OCI-LY7 (cell line): Measurements from ENCODE around the gene ORAI1. TPM values are rescaled to one million over a fixed set of nuclear protein-coding genes. Genes with fewer than 3 reads are reported as not detected.

Experiments used
- BruUV-seq: library from RNA; stranded (reverse); fragments of 400-500 nt; replicated peaks from 2 replicates; lab custom pipeline; 2021; lab: Mats Ljungman, UMichigan
- CTCF ChIA-PET: fragments of 300-600 bp; sonication (Branson Sonifier 250); formaldehyde crosslinking; loops from one replicate; lab custom pipeline; 2022; ENCODE audit warnings: antibody characterized with exemption; ENCODE audit not compliant: unreplicated experiment; lab: Charles Lee
- POLR2A ChIA-PET: fragments of 300-600 bp; sonication (Branson Sonifier 250); formaldehyde crosslinking; loops from one replicate; lab custom pipeline; 2022; ENCODE audit warnings: antibody characterized with exemption; lab: Charles Lee
- DNase-seq: peaks from one replicate; pipeline ENCODE4 v3.0.0-alpha.2; 2015; ENCODE audit warnings: low spot score
- H2AFZ ChIP-seq: fragments of 200-600 bp; sonication (generic), shearing (Covaris generic); 2 replicates; pipeline ENCODE4 v1.6.1; 2014; ENCODE audit warnings: mild to moderate bottlenecking, antibody characterized with exemption, low read length, moderate library complexity
- H3K27ac ChIP-seq: fragments of 200-600 bp; sonication (generic); 2 replicates; pipeline ENCODE4 v1.5.1; 2014; ENCODE audit warnings: mixed run types, low read depth, mild to moderate bottlenecking, moderate library complexity, low read length, inconsistent platforms; ENCODE audit not compliant: poor library complexity, severe bottlenecking
- H3K36me3 ChIP-seq: fragments of 200-600 bp; sonication (generic); 2 replicates; pipeline ENCODE4 v1.6.1; 2014; ENCODE audit warnings: mild to moderate bottlenecking, antibody characterized with exemption, low read length, moderate library complexity, mixed read lengths; ENCODE audit not compliant: insufficient read depth
- H3K4me1 ChIP-seq: fragments of 200-600 bp; sonication (generic); 2 replicates; pipeline ENCODE4 v1.5.1; 2014; ENCODE audit warnings: mild to moderate bottlenecking, low read length; ENCODE audit not compliant: insufficient read depth, poor library complexity, severe bottlenecking
- H3K4me2 ChIP-seq: fragments of 200-600 bp; sonication (generic); 2 replicates; pipeline ENCODE4 v1.6.1; 2014; ENCODE audit warnings: mild to moderate bottlenecking, low read length
- H3K4me3 ChIP-seq: fragments of 200-600 bp; sonication (generic); 2 replicates; pipeline ENCODE4 v1.5.1; 2014; ENCODE audit warnings: mild to moderate bottlenecking, low read depth, low read length; ENCODE audit not compliant: poor library complexity, severe bottlenecking
- H3K79me2 ChIP-seq: fragments of 200-600 bp; sonication (generic); 2 replicates; pipeline ENCODE4 v1.6.1; 2016; ENCODE audit warnings: low read depth, mild to moderate bottlenecking, low read length, moderate library complexity, mixed read lengths; ENCODE audit not compliant: insufficient read depth
- H3K9me2 ChIP-seq: fragments of 200-600 bp; sonication (generic); 2 replicates; pipeline ENCODE4 v1.6.1; 2016; ENCODE audit warnings: mild to moderate bottlenecking, low read length, mixed read lengths; ENCODE audit not compliant: insufficient read depth
- H3K9me3 ChIP-seq: fragments of 200-600 bp; sonication (generic); 2 replicates; pipeline ENCODE4 v1.6.1; 2014; ENCODE audit warnings: mild to moderate bottlenecking, mixed run types, low read length, mixed read lengths
- H4K20me1 ChIP-seq: fragments of 200-600 bp; sonication (generic); 2 replicates; pipeline ENCODE4 v1.6.1; 2014; ENCODE audit warnings: mild to moderate bottlenecking, antibody characterized with exemption, low read length, moderate library complexity, mixed read lengths; ENCODE audit not compliant: insufficient read depth
- EZH2phosphoT487 ChIP-seq: fragments of 200-600 bp; sonication (generic); IDR thresholded peaks from 2 replicates; pipeline ENCODE4 v1.6.1; 2018; ENCODE audit warnings: low read depth, borderline replicate concordance, mild to moderate bottlenecking, mixed run types, antibody characterized with exemption, low read length, moderate library complexity, mixed read lengths
- intact Hi-C: fragments of 100-400 bp; cut with micrococcal nuclease; formaldehyde crosslinking; loops from one replicate; pipeline ENCODE4 v1.10.0; 2022; ENCODE audit not compliant: unreplicated experiment
- total RNA-seq, 2 experiments: library from RNA; depleted of rRNA in 1 of 2; stranded (reverse); fragments of >200 nt in 1 of 2; shearing (Covaris generic) in 1 of 2; gene quantifications; 2 replicates each; pipeline ENCODE4 v1.2.3, GENCODE V29; 2014 to 2022
- TF ChIP-seq, protein P1 (sequence below): fragments of 200-600 bp; sonication (generic); conservative IDR thresholded peaks from 2 replicates; pipeline ENCODE4 v1.5.1; 2014; ENCODE audit warnings: mild to moderate bottlenecking, antibody characterized with exemption, low read length, moderate library complexity, mixed read lengths

ORAI1 gene
- total RNA-seq, 2 experiments from 2014 or later, result 9.5 to 19.1 TPM

GRCh38 chr12:121614872-121615467 is 11.4 kb upstream of the ORAI1 start:
- no peak overlapping the region for H3K27ac ChIP-seq
- DNase-seq, result no peak
- H2AFZ ChIP-seq, result no peak overlapping the region
- H3K4me3 ChIP-seq, result no peak overlapping the region
- H3K9me2 ChIP-seq, result no peaks in the 10 kb centered on the region
- TF ChIP-seq, protein P1, sequence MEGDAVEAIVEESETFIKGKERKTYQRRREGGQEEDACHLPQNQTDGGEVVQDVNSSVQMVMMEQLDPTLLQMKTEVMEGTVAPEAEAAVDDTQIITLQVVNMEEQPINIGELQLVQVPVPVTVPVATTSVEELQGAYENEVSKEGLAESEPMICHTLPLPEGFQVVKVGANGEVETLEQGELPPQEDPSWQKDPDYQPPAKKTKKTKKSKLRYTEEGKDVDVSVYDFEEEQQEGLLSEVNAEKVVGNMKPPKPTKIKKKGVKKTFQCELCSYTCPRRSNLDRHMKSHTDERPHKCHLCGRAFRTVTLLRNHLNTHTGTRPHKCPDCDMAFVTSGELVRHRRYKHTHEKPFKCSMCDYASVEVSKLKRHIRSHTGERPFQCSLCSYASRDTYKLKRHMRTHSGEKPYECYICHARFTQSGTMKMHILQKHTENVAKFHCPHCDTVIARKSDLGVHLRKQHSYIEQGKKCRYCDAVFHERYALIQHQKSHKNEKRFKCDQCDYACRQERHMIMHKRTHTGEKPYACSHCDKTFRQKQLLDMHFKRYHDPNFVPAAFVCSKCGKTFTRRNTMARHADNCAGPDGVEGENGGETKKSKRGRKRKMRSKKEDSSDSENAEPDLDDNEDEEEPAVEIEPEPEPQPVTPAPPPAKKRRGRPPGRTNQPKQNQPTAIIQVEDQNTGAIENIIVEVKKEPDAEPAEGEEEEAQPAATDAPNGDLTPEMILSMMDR, result no peak
- no peak for TF ChIP-seq EZH2phosphoT487
- H3K36me3 ChIP-seq, result no peaks in the 10 kb centered on the region
- POLR2A ChIA-PET, result interaction anchor here (0.7 to 1.0 kb wide), 6 partner anchors 12 to 809 kb away, joined by 3 to 10 read pairs (median 4); no protein-coding TSS in a partner anchor
- intact Hi-C loops, result no loop called here
- H3K4me2 ChIP-seq, result no peak overlapping the region
- no peaks in the 10 kb centered on the region for H3K79me2 ChIP-seq
- no peaks in the 10 kb centered on the region for H3K9me3 ChIP-seq
- H4K20me1 ChIP-seq, result no peaks in the 10 kb centered on the region
- CTCF ChIA-PET, result no interaction called here
- BruUV-seq, result no TSS peak
- peaks cover 8% of the 10 kb centered on the region for H3K4me1 ChIP-seq

DNA sequence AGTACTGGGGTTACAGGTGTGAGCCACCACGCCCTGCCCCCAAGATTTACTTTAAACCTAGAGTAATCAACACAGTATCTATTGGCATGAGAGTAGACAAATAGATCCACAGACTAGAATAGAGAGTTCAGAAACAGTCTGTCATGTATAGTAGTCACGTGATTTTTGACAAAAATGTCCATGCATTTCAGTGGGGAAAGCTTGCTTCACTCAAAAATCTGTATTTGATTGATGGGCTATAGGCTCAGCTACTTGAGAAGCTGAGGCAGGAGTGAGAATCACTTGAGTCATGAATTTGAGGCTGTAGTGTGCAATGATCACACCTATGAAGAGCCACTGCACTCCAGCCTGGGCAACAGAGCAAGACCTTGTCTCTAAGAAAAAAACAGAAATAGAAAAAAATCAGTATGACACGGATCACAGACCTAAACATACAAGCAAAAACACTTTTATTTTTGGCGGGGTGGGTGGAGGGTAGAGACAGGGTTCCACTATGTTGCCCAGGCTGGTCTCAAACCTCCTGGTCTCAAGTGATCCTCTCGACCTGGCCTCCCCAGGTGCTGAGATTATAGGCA is 7.6 kb upstream of the ORAI1 start:
- intact Hi-C loops, result no loop called here
- H3K4me2 ChIP-seq, result no peak overlapping the region
- H3K4me3 ChIP-seq, result no peak overlapping the region
- no peaks in the 10 kb centered on the region for H3K79me2 ChIP-seq
- TF ChIP-seq EZH2phosphoT487, result no peak
- TF ChIP-seq, protein P1, result no peak
- H2AFZ ChIP-seq, result no peak overlapping the region
- DNase-seq, result no peak
- POLR2A ChIA-PET, result no interaction called here
- CTCF ChIA-PET, result interaction anchor here (0.6 kb wide), 1 partner anchor 22 kb away, joined by 10 read pairs; no protein-coding TSS in a partner anchor
- no peaks in the 10 kb centered on the region for H4K20me1 ChIP-seq
- no peak overlapping the region for H3K27ac ChIP-seq
- H3K4me1 ChIP-seq, result peaks cover 8% of the 10 kb centered on the region
- no TSS peak for BruUV-seq
- H3K9me2 ChIP-seq, result no peaks in the 10 kb centered on the region
- H3K36me3 ChIP-seq, result no peaks in the 10 kb centered on the region
- no peaks in the 10 kb centered on the region for H3K9me3 ChIP-seq

DNA sequence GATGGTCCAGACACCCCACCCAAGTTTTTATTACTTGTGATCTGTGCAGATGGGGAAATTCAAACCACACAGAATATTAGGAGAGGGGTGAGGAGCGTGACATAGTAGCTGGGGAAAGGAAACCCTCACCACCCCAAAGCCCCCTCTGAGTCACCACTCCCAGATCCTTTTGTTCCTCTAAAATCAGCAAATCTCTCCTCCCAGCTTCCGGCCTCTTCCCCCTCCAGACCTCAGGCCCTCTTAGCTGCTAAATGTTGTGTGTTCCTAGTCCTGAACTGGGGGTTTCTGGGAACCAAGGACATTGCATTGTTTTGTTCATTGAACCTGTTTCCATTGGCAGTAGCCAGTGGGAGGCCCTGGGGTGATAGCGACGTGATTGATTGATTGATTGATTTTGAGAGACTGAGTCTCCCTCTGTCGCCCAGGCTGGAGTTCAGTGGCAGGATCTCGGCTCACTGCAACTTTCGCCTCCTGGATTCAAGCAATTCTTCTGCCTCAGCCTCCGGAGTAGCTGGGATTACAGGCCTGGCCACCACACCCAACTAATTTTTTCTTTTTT is 5.9 kb upstream of the ORAI1 start:
- H3K36me3 ChIP-seq, result no peaks in the 10 kb centered on the region
- no peak overlapping the region for H3K4me2 ChIP-seq
- no peak overlapping the region for H3K4me3 ChIP-seq
- no peaks in the 10 kb centered on the region for H3K9me3 ChIP-seq
- H3K9me2 ChIP-seq, result no peaks in the 10 kb centered on the region
- H4K20me1 ChIP-seq, result no peaks in the 10 kb centered on the region
- ChIA-PET CTCF (no interaction called here), POLR2A (no interaction called here)
- peaks cover 10% of the 10 kb centered on the region for H3K4me1 ChIP-seq
- BruUV-seq, result no TSS peak
- no peaks in the 10 kb centered on the region for H3K79me2 ChIP-seq
- TF ChIP-seq EZH2phosphoT487, result no peak
- TF ChIP-seq, protein P1, result no peak
- intact Hi-C loops, result no loop called here
- no peak overlapping the region for H3K27ac ChIP-seq
- no peak overlapping the region for H2AFZ ChIP-seq
- no peak for DNase-seq
